ENCODE data around the gene DAD1. TPM values are rescaled to one million over a fixed set of nuclear protein-coding genes. Genes with fewer than 3 reads are reported as not detected.

The DAD1 gene
- total and polyA plus RNA-seq, 8 donors, result 192 to 251 (median 201) TPM

GRCh38 chr14:22610931-22611330, 21.9 kb upstream of the DAD1 start:
- ATAC-seq (peak; percentile 49), DNase-seq (no peak)
- no peak overlapping the region for H3K27ac ChIP-seq
- TF ChIP-seq, protein P1, sequence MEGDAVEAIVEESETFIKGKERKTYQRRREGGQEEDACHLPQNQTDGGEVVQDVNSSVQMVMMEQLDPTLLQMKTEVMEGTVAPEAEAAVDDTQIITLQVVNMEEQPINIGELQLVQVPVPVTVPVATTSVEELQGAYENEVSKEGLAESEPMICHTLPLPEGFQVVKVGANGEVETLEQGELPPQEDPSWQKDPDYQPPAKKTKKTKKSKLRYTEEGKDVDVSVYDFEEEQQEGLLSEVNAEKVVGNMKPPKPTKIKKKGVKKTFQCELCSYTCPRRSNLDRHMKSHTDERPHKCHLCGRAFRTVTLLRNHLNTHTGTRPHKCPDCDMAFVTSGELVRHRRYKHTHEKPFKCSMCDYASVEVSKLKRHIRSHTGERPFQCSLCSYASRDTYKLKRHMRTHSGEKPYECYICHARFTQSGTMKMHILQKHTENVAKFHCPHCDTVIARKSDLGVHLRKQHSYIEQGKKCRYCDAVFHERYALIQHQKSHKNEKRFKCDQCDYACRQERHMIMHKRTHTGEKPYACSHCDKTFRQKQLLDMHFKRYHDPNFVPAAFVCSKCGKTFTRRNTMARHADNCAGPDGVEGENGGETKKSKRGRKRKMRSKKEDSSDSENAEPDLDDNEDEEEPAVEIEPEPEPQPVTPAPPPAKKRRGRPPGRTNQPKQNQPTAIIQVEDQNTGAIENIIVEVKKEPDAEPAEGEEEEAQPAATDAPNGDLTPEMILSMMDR (IDR thresholded peaks at IDR 0.05), result no peak
- H3K9me3 ChIP-seq, result peaks cover 0 to 3% of the 10 kb centered on the region in 2 donors
- H3K4me3 ChIP-seq, result no peak overlapping the region
- H3K36me3 ChIP-seq, result peaks cover 3 to 64% of the 10 kb centered on the region in 2 donors
- intact Hi-C loops (cut with DNase I), result no loop called here
- no peaks in the 10 kb centered on the region for H3K27me3 ChIP-seq
- peaks cover 7 to 8% of the 10 kb centered on the region in 2 donors for H3K4me1 ChIP-seq

DNA sequence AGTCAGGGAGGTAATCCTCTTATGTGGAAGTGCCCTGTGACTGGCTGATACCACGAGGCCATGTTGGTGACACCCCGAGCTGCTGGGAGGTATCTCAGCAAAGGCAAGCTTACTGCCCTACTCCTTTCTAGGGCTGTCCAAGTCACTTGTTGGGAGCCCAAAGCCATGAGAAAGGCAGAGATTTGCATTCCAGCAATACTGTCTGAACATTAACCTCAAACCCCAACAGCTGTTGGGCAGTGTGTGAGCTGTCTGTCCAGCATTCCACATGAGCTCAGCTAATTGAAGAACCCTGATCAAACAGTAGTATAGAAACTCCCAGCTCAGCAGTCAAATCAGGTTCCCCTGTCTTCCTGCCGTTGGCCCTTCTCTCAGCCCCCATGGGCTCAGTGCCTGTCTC, 18.3 kb upstream of the DAD1 start:
- peaks cover 3 to 97% of the 10 kb centered on the region in 2 donors for H3K36me3 ChIP-seq
- DNase-seq, result no peak

GRCh38 chr14:22606380-22606779, 17.4 kb upstream of the DAD1 start:
- H3K36me3 ChIP-seq, result peaks cover 3 to 96% of the 10 kb centered on the region in 2 donors
- no peak for ATAC-seq
- H3K4me3 ChIP-seq, result no peak overlapping the region
- H3K9me3 ChIP-seq, result no peaks in the 10 kb centered on the region
- H3K4me1 ChIP-seq, result no peaks in the 10 kb centered on the region
- no peak for DNase-seq
- intact Hi-C loops (cut with DNase I), result no loop called here
- TF ChIP-seq, protein P1 (IDR thresholded peaks at IDR 0.05), result no peak
- no peaks in the 10 kb centered on the region for H3K27me3 ChIP-seq
- no peak overlapping the region for H3K27ac ChIP-seq

More for the DNA sequence above, 18.3 kb upstream of the DAD1 start:
- Histone ChIP-seq H3K4me1 (no peaks in the 10 kb centered on the region), H3K4me3 (no peak overlapping the region), H3K9me3 (no peaks in the 10 kb centered on the region), H3K27ac (no peak overlapping the region), H3K27me3 (no peaks in the 10 kb centered on the region)
- intact Hi-C loops (cut with DNase I), result no loop called here
- no peak for ATAC-seq
- TF ChIP-seq, protein P1 (IDR thresholded peaks at IDR 0.05), result no peak

DNA sequence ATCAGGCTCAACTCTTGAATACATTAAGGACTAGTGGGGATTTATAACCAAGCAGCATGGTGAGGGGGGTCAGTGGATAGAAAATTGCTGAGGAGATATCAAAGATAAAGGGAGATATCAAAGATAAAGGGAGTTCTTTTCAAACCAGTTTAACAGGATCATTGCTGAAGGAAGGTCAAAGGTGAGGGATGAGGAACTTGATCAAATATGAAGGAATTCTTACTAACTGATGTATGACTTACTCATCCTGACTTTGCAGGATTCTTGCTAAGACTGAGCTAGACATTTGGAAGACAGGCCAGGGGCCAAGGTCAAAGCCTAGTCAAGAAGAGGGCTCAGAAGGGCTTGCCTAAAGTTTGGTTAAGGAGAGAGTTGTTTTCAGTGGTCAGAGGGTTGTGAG, 13.8 kb upstream of the DAD1 start:
- Histone ChIP-seq H3K4me1 (peaks cover 0 to 21% of the 10 kb centered on the region in 2 donors), H3K27ac (no peak overlapping the region), H3K9me3 (no peaks in the 10 kb centered on the region), H3K36me3 (peaks cover 3 to 63% of the 10 kb centered on the region in 2 donors), H3K4me3 (no peak overlapping the region), H3K27me3 (no peaks in the 10 kb centered on the region)
- DNase-seq (no peak), ATAC-seq (no peak)
- intact Hi-C loops (cut with DNase I), result no loop called here
- TF ChIP-seq, protein P1 (IDR thresholded peaks at IDR 0.05), result no peak

DNA sequence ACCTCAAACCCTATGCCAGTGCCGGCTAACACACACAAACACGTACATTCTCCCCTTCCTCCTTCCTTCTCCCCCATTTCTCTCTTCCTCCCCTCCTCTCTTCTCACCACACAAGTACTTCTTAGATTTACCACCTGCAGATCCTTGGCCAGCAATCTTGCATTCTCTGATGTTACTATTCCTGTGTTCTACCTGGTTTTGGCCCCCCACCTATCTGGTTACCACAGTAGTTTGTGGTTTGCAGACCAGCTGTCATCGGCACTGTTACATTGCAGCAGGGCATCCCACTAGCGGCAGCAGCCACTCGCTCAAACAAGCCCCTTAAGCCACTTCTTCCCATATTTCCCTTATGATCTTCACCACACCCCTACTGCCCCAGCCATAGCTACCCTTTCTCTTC, 13.0 kb upstream of the DAD1 start:
- ATAC-seq, result no peak
- H3K27ac ChIP-seq, result no peak overlapping the region
- TF ChIP-seq, protein P1 (IDR thresholded peaks at IDR 0.05), result no peak
- H3K27me3 ChIP-seq, result no peaks in the 10 kb centered on the region
- H3K4me1 ChIP-seq, result peaks cover 0 to 27% of the 10 kb centered on the region in 2 donors
- no peak for DNase-seq
- H3K4me3 ChIP-seq, result no peak overlapping the region
- peaks cover 0 to 54% of the 10 kb centered on the region in 2 donors for H3K36me3 ChIP-seq
- intact Hi-C loops (cut with DNase I), result no loop called here
- no peaks in the 10 kb centered on the region for H3K9me3 ChIP-seq
